DND-41 (cell line): ENCODE measurements around the gene FBP1.
"Not testable (repeated sequence)": the region's sequence is repeated elsewhere in the genome, so short reads cannot be mapped to it uniquely, and the experiment has no call there.

Experiments
- ATAC-seq: fragments of 200-7000 bp; cut with Tn5 transposase; 3 replicates; pipeline ENCODE4 v1.9.1; 2021; ENCODE audit warnings: low read depth; ENCODE audit not compliant: insufficient read depth
- DNase-seq: peaks from one replicate; pipeline ENCODE4 v3.0.0-alpha.2; 2020
- H2AFZ ChIP-seq: 2 replicates; pipeline ENCODE4 v1.6.0; 2012; ENCODE audit warnings: low read depth, low read length
- H3K27ac ChIP-seq: 2 replicates; pipeline ENCODE4 v1.5.1; 2012; ENCODE audit warnings: low read length, inconsistent platforms
- H3K27me3 ChIP-seq: fragments of 200-600 bp; sonication (generic); 2 replicates; pipeline ENCODE4 v1.6.0; 2012; ENCODE audit warnings: low read length, mild to moderate bottlenecking, inconsistent platforms; ENCODE audit not compliant: insufficient read depth, poor library complexity
- H3K36me3 ChIP-seq: 2 replicates; pipeline ENCODE4 v1.5.1; 2012; ENCODE audit warnings: low read length, inconsistent platforms; ENCODE audit not compliant: insufficient read depth
- H3K4me1 ChIP-seq: 2 replicates; pipeline ENCODE4 v1.5.1; 2012; ENCODE audit warnings: mild to moderate bottlenecking, low read length; ENCODE audit not compliant: insufficient read depth
- H3K4me2 ChIP-seq: 2 replicates; pipeline ENCODE4 v1.6.0; 2012; ENCODE audit warnings: mild to moderate bottlenecking, moderate library complexity, low read length, inconsistent platforms; ENCODE audit not compliant: insufficient read depth
- H3K4me3 ChIP-seq, 2 experiments: fragments of 200-600 bp in 1 of 2; shearing (Covaris generic) in 1 of 2; 2 replicates each; pipeline ENCODE4 v1.5.1; 2012 to 2016; ENCODE audit warnings: inconsistent platforms in 2 of 2, low read length in 2 of 2, mild to moderate bottlenecking in 2 of 2, low read depth in 1 of 2, moderate library complexity in 1 of 2
- H3K79me2 ChIP-seq: 2 replicates; pipeline ENCODE4 v1.6.0; 2012; ENCODE audit warnings: low read length, inconsistent platforms; ENCODE audit not compliant: insufficient read depth
- H3K9ac ChIP-seq: 2 replicates; pipeline ENCODE4 v1.6.0; 2012; ENCODE audit warnings: low read depth, mild to moderate bottlenecking, inconsistent platforms, low read length, moderate library complexity
- H3K9me3 ChIP-seq: 2 replicates; pipeline ENCODE4 v1.5.1; 2012; ENCODE audit warnings: low read length, moderate library complexity, mild to moderate bottlenecking, inconsistent platforms; ENCODE audit not compliant: insufficient read depth, severe bottlenecking
- H4K20me1 ChIP-seq: 2 replicates; pipeline ENCODE4 v1.6.0; 2012; ENCODE audit warnings: low read length; ENCODE audit not compliant: insufficient read depth
- CTCF ChIP-seq: IDR thresholded peaks from 2 replicates; pipeline ENCODE4 v1.5.1; 2012; ENCODE audit warnings: borderline replicate concordance, low read length, moderate library complexity, mild to moderate bottlenecking; ENCODE audit not compliant: poor library complexity, severe bottlenecking; ENCODE audit errors: extremely low read depth
- EZH2 ChIP-seq: IDR thresholded peaks from 3 replicates; pipeline ENCODE4 v1.6.1; 2012; ENCODE audit warnings: borderline replicate concordance, low read depth, mild to moderate bottlenecking, moderate library complexity, low read length, inconsistent platforms; ENCODE audit not compliant: severe bottlenecking

FBP1 gene

GRCh38 chr9:94591876-94592275 is 47.4 kb downstream of the FBP1 start:
- ATAC-seq (no peak), DNase-seq (no peak)
- no peaks in the 10 kb centered on the region for H3K79me2 ChIP-seq
- H3K27ac ChIP-seq: no peak overlapping the region
- H3K27me3 ChIP-seq: peaks cover 2% of the 10 kb centered on the region
- H2AFZ ChIP-seq: no peak overlapping the region
- H3K9me3 ChIP-seq: no peaks in the 10 kb centered on the region
- H3K9ac ChIP-seq: no peak overlapping the region
- no peaks in the 10 kb centered on the region for H4K20me1 ChIP-seq
- H3K4me1 ChIP-seq: no peaks in the 10 kb centered on the region
- TF ChIP-seq CTCF (no peak), EZH2 (no peak)
- H3K36me3 ChIP-seq: no peaks in the 10 kb centered on the region
- H3K4me2 ChIP-seq: no peak overlapping the region
- H3K4me3 ChIP-seq: no peak overlapping the region

- not testable (repeated sequence) for H3K79me2 ChIP-seq, H3K27me3 ChIP-seq, H3K9me3 ChIP-seq, H3K36me3 ChIP-seq, ATAC-seq, H3K4me3 ChIP-seq, H3K4me2 ChIP-seq, H3K27ac ChIP-seq, H3K9ac ChIP-seq, H4K20me1 ChIP-seq, DNase-seq, H2AFZ ChIP-seq, H3K4me1 ChIP-seq
Measured at GRCh38 chr9:94591046-94591545, 48.2 kb downstream of the FBP1 start.

GRCh38 chr9:94588681-94589080 is 50.6 kb downstream of the FBP1 start:
- no peaks in the 10 kb centered on the region for H4K20me1 ChIP-seq
- H3K4me3 ChIP-seq: no peak overlapping the region
- no peak overlapping the region for H2AFZ ChIP-seq
- no peaks in the 10 kb centered on the region for H3K79me2 ChIP-seq
- H3K9me3 ChIP-seq: no peaks in the 10 kb centered on the region
- ATAC-seq (no peak), DNase-seq (no peak)
- no peaks in the 10 kb centered on the region for H3K4me1 ChIP-seq
- H3K27ac ChIP-seq: no peak overlapping the region
- H3K27me3 ChIP-seq: peaks cover 2% of the 10 kb centered on the region
- H3K9ac ChIP-seq: no peak overlapping the region
- no peaks in the 10 kb centered on the region for H3K36me3 ChIP-seq
- no peak overlapping the region for H3K4me2 ChIP-seq
- TF ChIP-seq EZH2 (no peak), CTCF (no peak)

DNA sequence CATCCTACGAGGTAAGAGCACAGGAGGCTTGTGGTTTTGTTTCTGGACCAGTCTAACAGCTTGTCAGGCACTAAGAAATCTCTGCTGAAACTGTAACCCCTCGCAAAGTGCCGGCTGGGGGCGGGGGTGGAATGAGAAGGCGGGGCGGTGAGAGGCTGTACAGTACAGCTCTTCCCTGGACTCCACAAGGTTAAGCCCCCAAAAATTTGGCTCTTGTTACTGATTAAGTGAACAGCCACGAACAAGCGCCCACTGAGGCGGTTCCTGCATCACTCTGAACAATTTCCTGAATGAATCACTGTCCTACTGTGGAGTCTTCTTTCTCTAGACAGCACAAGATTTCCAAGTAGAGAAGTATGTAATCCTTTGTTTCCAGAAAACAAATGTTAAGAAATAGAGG is 52.5 kb downstream of the FBP1 start:
- Histone ChIP-seq H3K36me3 (no peaks in the 10 kb centered on the region), H2AFZ (no peak overlapping the region), H3K9ac (no peak overlapping the region), H3K4me2 (no peak overlapping the region), H3K79me2 (no peaks in the 10 kb centered on the region), H4K20me1 (no peaks in the 10 kb centered on the region), H3K27me3 (no peaks in the 10 kb centered on the region), H3K9me3 (no peaks in the 10 kb centered on the region), H3K4me1 (no peaks in the 10 kb centered on the region), H3K4me3 (no peak overlapping the region), H3K27ac (no peak overlapping the region)
- ATAC-seq (no peak), DNase-seq (no peak)
- no peak for TF ChIP-seq EZH2
- no peak for TF ChIP-seq CTCF
